Retinal pigment epithelial cell (primary cell): Measurements from ENCODE around the gene PTPRC.

Experiments used
- DNase-seq: peaks from one replicate; pipeline ENCODE4 v3.0.0-alpha.2; 2010; ENCODE audit warnings: low read depth
- H3K4me3 ChIP-seq: 2 replicates; pipeline ENCODE4 v1.5.1; 2011; ENCODE audit warnings: mild to moderate bottlenecking, low read length, control low read depth, moderate library complexity
- CTCF ChIP-seq: conservative IDR thresholded peaks from 2 replicates; pipeline ENCODE4 v1.5.1; 2011; ENCODE audit warnings: low read depth, low read length, control low read depth, inconsistent platforms

Gene PTPRC

GRCh38 chr1:198774421-198774820 is 135.6 kb downstream of the PTPRC start:
- no peak for DNase-seq
- no peak overlapping the region for H3K4me3 ChIP-seq
- TF ChIP-seq CTCF, result no peak

GRCh38 chr1:198775606-198776005 is 136.8 kb downstream of the PTPRC start:
- H3K4me3 ChIP-seq, result no peak overlapping the region
- no peak for TF ChIP-seq CTCF
- no peak for DNase-seq

GRCh38 chr1:198776602-198777029 is 137.8 kb downstream of the PTPRC start:
- DNase-seq, result no peak
- no peak for TF ChIP-seq CTCF
- no peak overlapping the region for H3K4me3 ChIP-seq

GRCh38 chr1:198778049-198778448 is 139.2 kb downstream of the PTPRC start:
- TF ChIP-seq CTCF, result no peak
- H3K4me3 ChIP-seq, result no peak overlapping the region
- DNase-seq, result no peak

GRCh38 chr1:198780376-198780775 is 141.5 kb downstream of the PTPRC start:
- no peak for TF ChIP-seq CTCF
- DNase-seq, result no peak

GRCh38 chr1:198788561-198789064 is 149.8 kb downstream of the PTPRC start:
- no peak for DNase-seq
- peak; percentile 31 for TF ChIP-seq CTCF

More at GRCh38 chr1:198780376-198780775, 141.5 kb downstream of the PTPRC start:
- no peak overlapping the region for H3K4me3 ChIP-seq

GRCh38 chr1:198793714-198794113 is 154.9 kb downstream of the PTPRC start:
- no peak for DNase-seq

More at GRCh38 chr1:198788561-198789064, 149.8 kb downstream of the PTPRC start:
- H3K4me3 ChIP-seq, result no peak overlapping the region

More at GRCh38 chr1:198793714-198794113, 154.9 kb downstream of the PTPRC start:
- TF ChIP-seq CTCF, result no peak
- H3K4me3 ChIP-seq, result no peak overlapping the region
